ENCODE data around the gene LTB4R.
A peak's percentile ranks its signal among the peaks of the same experiment; 100 is the strongest.

Gene LTB4R

DNA sequence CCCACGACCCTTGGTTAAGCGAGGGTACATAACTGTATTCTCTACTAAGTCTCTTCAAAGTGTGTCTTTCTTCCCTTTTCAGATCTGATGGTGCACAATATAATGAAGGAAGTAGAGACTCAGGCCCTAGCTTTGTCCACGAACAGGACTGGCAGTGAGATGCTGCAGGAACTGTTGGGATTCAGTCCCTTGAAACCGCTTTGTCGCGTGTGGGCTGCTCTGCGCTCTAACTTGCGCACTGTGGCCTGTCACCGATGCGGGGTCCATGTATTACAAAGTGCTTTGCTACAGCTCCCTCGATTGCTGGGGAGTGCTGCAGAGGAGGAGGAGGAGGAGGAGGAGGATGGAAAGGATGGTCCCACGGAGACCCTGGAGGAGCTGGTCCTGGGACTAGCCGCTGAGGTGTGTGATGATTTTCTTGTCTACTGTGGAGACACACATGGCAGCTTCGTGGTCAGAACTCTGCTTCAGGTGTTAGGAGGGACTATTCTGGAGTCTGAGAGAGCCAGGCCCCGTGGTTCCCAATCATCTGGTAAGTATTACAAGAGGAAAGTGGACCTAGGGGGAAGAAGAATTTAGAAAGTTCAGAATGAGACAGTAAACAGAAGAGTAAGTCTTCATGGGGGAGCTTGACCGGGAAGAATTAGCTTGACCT is 10.8 kb upstream of the LTB4R start:
- no peak for DNase-seq (ENCODE audit: low read depth)

DNA sequence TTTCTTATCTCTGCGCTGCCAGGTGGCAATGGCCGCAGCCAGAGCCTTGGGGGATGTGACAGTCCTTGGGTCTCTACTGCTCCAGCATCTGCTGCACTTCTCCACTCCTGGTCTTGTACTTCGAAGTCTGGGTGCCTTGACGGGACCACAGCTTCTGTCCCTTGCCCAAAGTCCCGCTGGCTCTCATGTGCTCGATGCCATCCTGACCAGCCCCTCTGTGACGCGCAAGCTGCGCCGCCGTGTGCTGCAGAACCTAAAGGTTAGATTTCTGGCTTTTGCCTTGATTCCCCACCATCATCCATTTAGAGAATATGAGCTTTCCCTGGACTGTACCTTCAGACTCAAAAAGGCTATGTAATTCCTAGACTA is 7.3 kb upstream of the LTB4R start:
- no peak for DNase-seq (ENCODE audit: low read depth)

DNA sequence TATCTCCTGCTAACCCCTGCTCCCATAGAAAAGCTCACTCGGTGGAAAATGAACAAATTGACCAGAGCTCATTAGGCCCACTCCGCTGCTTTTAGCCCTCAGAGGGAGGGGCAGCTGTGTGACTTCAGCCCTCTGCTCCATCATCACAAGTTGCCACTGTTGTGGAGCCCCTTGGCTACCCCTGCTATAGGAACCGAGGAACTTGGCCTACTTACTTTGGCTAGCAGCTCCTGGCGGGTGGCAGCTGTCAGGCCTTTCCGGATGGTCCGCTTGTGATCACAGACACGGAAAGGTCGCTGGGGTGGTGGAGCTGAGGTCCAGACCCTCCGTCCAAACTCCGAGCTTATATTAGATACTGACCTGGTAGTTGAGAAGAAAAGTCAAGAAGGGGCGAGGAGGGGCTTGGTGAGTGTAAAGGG is 4.1 kb upstream of the LTB4R start:
- no peak for DNase-seq (ENCODE audit: low read depth)

DNA sequence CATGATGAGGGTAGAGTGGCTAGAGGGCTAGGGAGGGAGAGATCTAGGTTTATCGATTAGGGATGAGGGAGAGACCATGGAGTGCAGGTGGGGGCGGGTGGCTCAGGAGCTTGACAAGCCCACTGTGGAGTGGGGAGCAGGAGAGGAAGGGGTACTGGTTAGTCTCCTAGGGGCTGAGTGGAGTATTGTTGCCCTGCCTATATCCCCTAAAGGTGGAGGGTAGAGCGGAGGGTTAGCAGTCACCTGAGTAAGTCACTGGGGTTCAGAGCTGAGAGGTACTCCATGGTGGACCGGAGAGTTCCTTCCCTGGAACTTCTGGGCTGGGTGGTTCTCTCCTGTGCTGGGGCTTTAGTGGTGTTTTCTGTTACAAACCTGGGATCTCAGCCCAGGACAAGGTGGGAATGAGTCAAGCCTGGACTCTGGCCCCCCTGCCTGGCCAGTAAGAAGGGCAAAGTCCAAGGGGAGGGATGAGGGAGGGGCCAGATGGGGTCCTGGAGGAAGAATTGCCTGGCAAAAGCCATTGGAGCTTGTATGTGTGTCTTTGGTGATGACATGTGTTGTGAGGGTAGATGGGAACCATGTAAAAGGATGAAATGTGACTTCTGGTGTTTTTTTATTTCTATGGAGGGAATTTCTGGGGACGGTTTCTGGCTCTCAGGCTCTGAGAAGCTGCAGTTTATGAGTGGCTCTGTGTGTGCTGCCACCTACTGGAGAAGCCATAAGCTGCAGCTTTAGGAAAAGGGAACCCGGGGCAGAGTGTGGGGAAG is 3.5 kb upstream of the LTB4R start, which contains the start of gene CIDEB:
CIDEB (minus strand) TSS at position 403 of the 767 bp plus-strand sequence; CDS start at position 284, 119 bp downstream.
- peak; percentile 37 for DNase-seq (ENCODE audit: low read depth)

DNA sequence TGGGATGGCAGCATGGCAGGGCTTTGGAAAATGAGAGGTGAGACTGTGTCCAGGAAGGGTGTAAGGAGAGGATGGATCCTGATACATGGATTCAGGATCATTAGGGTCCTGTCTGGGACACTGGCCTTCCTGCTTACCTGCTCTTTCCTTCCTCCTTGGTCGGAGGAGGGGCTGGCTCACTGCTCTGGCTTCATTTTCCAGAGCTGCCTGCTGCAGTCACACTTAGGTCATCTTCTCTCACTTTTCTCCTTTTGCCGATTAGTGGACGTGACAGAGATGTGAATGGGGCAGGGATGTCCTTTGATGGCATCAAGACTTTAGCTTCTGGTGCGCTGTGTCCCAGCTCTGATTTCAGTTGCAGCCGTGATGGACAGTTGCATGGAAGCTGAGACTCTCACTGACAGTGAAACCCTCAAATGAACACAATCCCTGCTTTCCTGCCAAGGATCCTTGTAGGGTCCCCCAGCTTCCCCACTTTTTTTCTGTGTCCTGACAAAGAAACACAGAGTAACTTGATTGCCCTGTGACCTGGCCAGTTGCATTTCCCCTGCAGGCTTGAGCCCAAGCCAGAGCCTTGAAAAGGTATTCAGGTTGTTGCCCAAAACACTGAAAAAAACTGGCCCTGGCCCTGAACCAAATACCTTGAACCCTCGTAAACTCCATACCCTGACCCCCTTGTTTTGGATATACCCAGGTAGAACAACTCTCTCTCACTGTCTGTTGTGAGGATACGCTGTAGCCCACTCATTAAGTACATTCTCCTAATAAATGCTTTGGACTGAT is 2.8 kb upstream of the LTB4R start:
- no peak for DNase-seq (ENCODE audit: low read depth)

DNA sequence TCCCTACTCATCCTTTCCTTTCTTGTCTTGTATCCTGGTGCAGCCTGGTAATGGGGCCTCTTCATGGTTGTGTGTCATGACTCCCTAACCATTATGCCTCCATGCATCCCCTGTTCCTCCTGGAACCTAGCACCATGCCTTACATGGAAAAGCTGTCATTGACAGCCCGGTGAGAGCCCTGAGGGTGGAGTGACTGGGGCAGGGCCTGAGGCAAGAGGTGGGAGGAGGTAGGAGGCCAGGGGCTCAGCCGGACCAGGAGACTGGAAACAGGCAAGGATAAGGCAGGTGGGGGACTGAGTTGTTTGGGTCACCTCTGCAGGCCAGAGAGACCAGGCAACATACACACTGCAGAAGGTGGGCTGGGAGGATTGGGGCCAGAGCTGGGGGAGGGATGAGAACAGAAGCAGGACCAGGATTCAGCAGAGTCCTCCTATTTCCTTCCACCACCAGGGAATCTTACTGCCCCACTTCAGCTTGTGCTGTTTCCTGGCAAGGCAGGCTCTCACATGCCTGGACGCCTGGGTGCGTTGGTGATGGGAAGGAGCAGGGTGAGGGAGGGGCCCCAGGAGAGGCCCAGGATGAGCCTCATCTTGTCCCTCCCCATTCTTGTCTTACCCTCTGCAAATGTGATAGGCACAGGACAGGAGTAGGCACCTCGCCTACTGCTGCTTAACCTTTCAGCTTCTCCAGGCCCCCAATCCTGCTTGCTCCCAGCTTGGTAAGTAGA is 1.6 kb upstream of the LTB4R start, which contains the start of gene LTB4R2:
LTB4R2 (plus strand) TSS at position 603 of the 727 bp plus-strand sequence. CDS start 525 bp downstream, outside the sequence.
- no peak for DNase-seq (ENCODE audit: low read depth)

DNA sequence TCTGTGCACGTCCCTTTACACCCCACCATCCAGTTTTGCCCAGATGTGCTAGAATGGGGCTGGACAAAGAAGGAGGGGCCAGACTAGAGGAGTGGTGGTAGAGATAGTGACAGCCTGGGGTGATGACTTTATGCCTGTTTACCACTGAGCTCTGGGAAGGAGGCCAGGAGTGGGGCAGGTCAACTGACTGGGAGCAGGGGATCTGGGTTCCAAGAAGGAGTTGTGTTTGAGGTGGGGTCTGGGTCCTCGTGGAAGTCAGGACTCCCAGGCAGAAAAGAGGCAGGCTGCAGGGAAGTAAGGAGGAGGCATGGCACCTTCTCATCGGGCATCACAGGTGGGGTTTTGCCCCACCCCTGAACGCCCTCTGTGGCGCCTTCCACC is 1.0 kb upstream of the LTB4R start:
- DNase-seq (ENCODE audit: low read depth), result no peak

DNA sequence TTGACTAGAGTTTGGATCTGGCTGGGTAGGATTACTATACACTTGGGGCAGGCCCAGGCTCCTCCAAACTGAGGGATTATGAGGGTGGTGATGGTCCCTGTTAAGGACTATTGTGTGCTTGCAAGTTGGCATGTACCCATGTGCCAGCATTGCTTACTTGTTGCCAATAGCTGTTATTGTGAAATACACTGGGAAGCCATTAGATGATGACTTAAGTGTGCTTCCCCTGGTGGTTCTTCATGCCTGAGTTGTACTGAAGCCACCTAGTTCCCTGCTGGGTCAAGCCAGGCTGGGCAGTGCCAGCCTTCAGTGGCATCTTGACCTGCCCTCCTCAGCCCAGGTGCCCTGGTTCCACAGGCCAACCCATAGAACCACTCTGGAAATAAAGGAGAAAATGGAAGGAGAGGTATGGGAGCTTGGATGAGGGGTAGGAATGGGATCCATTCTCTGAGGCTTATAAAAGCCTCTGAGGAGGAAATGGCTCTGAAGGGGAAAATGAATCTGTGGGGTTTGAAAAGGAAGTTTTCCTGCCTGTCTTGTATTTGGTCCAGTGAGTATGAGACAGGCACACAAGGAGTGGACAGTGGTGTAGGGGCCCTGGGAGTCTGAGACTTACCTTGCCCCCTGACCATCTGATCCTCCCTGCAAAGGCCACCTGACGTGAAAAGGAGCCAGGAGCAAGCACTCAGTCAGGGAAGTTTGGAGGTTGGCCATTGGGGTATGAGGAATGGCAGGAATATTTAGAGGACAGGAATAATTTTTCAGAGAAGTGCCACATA is 724 bp downstream of the LTB4R start:
- DNase-seq (ENCODE audit: low read depth), result no peak

DNA sequence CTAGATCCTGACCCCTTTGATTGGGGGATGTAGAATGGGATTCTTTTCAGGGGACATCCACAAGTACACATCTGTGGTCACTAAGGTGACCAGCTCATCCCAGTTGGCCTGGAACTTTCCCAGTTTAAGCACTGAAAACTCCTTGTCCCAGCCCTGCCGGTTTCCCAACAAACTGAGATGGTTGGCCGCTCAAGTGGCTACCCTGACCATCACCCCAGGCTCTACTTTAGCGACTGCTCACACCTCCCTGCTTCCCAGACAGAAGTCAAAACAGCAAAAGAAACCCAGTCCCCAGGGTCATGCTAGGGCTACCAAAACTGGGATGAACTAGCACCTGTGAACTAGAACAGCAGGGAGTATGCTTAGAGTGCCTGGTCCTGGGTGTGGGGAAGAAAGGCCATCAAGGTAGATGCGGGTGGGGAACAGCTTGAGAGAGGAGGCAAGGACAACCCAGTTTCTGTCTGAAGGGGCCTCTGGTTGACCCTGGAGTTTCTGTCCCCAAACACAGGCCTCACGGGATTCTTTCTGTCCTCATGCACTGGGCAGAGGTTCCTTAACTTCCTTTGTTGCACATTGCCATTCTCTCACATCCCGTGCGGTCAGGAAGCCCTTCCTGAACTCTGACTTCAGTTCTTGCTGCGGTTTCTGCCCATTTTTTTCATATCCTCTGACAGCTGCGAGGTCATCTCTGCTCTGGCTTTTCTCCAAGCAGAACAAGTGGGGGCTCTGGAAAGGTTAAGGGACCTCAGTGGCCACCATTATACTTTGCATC is 1.6 kb downstream of the LTB4R start:
- DNase-seq (ENCODE audit: low read depth), result no peak

DNA sequence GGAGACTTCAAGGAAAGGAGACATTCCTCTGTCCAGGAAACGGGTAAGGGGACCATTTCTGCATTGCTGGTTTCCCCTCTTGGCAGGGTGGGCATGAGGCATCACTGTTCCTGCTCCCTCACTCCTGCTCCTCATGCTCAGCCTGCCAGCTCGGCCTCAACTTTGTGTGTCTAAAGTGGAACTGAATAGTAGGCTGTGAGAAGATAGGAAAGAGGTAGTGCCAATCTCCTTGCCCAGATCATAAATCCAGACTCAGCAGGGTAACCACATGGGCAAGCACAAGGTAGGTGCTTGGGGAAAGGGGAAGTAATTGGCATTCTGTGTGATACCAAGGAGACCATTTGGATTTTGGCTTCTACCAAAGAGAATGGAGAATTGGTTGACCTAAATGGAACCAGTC is 2.6 kb downstream of the LTB4R start:
- DNase-seq (ENCODE audit: low read depth), result no peak

DNA sequence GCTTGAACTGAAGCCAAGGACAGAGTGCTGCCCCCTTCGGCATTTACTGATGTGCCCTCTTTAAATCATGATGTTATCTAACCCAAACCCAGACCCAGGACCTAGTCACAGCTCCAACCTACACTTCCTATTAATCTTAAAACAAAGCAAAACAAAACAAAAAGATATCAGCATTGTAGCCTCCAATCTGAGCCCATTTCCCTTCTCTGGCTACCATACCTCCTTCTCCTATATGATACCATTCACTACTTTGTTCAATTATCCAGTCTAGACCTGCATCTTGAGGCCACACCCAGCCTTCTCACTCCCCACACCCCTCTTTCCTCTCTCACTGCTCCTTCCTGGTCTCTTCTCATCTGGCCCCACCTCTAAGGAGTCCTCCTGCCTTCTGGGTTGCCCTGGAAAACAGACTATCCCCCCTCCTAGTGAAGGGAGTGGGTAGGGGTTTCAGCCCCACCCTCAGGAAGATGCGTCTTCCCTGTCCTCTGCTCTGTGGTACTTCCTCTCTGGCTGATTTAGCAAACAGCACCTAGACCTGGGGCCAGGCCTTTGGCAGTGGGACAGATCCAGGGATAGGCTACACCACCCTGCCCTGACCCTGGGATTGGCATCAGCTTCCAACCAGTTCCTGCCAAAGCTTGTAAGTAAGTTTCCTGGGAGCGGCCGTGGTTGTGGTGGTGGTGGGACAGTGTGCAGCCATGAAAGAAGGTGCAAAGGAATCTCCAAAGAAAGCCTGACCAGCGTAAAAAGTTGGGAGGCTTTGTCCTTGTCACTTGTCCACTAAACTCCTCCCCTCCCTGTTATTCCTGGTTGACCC is 3.3 kb downstream of the LTB4R start:
- DNase-seq (ENCODE audit: low read depth), result no peak

DNA sequence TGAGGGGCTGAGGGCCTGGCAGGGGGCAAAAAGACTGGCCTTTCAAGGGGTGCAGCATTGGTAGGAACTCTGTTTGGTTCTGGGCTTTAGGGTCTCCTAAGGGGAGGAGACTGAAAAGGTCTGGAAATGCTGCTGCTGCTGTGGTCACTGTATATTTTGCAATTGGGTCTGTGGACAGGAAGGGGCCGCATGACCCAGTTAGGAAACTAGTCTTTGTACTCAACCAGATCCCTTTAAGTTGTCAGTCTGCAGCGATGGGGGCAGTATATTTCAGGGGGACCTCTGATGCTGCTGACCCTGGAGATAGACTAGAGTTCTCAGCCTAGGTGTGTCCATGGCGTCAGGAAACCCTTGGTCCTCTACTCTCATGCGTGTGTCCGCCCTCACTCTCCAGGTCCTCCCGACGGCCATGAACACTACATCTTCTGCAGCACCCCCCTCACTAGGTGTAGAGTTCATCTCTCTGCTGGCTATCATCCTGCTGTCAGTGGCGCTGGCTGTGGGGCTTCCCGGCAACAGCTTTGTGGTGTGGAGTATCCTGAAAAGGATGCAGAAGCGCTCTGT is 4.0 kb downstream of the LTB4R start:
- DNase-seq (ENCODE audit: low read depth), result no peak

DNA sequence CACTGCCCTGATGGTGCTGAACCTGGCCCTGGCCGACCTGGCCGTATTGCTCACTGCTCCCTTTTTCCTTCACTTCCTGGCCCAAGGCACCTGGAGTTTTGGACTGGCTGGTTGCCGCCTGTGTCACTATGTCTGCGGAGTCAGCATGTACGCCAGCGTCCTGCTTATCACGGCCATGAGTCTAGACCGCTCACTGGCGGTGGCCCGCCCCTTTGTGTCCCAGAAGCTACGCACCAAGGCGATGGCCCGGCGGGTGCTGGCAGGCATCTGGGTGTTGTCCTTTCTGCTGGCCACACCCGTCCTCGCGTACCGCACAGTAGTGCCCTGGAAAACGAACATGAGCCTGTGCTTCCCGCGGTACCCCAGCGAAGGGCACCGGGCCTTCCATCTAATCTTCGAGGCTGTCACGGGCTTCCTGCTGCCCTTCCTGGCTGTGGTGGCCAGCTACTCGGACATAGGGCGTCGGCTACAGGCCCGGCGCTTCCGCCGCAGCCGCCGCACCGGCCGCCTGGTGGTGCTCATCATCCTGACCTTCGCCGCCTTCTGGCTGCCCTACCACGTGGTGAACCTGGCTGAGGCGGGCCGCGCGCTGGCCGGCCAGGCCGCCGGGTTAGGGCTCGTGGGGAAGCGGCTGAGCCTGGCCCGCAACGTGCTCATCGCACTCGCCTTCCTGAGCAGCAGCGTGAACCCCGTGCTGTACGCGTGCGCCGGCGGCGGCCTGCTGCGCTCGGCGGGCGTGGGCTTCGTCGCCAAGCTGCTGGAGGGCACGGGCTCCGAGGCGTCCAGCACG is 4.7 kb downstream of the LTB4R start:
- no peak for DNase-seq (ENCODE audit: low read depth)

DNA sequence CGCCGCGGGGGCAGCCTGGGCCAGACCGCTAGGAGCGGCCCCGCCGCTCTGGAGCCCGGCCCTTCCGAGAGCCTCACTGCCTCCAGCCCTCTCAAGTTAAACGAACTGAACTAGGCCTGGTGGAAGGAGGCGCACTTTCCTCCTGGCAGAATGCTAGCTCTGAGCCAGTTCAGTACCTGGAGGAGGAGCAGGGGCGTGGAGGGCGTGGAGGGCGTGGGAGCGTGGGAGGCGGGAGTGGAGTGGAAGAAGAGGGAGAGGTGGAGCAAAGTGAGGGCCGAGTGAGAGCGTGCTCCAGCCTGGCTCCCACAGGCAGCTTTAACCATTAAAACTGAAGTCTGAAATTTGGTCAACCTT is 5.3 kb downstream of the LTB4R start:
- no peak for DNase-seq (ENCODE audit: low read depth)

DNA sequence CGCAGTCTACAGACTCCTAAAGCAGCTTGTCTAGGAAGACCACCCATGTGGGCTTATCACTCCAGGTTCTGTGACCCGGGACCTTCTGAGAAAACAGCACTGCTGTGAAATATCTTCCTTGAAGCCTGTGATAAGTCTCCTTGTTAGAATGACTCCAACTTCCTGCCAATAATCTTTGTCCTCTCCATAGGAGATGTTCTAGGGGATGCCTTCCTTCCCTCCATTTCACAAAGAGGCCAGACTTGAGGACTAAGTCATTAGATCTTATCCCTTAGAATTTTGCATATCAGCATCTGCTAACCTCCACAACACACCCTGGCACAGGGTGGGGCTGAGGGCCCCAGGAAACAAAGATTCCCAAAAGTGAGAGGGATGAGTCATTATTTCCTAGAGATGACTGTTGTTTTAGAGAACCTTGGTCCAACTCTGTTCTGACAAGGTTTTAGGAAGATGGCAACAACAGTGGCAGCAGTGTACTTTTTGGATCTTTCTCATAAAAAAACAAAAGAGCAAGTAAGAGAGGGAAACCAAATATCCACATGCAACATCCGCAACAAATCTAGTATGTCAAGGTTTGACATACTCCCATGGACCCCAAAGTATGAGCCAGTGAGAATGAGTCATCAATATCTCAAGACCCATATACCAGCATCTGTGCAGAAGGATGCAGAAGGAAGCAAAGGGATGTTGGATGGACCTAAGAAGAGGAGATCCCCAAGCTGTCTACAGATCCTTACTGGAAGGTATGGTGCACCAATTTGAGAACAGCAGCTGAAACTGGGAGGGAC is 6.0 kb downstream of the LTB4R start:
- no peak for DNase-seq (ENCODE audit: low read depth)

DNA sequence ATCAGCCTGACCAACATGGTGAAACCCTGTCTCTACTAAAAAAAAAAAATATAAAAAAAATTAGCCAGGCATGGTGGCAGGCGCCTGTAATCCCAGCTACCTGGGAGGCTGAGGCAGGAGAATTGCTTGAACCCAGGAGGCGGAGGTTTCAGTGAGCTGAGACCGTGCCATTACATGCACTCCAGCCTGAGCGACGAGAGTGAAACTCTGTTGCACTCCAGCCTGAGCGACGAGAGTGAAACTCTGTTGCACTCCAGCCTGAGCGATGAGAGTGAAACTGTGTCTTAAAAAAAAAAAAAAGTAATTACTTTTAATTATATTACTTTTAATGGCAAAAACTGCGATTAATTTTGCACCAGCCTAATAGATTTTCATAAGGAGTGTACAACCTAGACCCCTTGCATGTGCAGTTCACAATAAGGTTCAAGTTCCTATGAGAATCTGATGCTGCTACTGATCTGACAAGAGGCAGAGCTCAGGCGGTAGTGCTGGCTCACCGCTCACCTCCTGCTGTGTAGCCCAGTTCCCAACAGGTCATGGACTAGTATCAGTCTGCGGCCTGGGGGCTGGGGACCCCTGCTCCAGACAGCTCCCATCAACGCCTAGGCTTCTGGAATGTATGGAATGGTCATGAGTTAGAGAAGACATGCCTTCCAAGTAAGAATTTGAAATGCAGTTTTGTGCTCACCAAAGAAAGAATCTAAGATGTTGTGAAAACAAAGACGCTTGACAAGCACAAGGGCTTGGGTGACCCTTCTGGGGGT is 10.1 kb downstream of the LTB4R start:
- no peak for DNase-seq (ENCODE audit: low read depth)

DNA sequence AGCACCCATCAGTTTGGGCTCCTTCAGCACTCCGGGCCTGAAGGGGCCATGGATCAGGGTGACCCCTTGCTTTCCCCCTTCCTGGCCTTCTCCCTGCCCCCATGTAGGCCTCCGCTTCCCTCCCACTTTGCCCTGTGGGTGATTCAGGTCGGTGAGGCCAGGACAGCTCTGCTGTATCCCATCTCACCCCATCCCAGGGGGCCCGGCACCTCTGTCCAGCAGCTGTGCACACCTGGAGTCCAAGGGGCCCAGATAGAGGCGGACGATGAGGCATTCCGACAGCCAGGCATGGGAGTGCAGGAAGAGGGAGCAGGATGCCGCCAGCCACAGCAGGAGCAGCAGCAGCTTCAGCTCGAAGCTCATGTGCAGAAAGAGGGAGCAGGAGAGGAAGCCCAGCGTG is 11.4 kb downstream of the LTB4R start:
- no peak for DNase-seq (ENCODE audit: low read depth)

All from activated T-helper 9 cell treated with anti-CD3 and anti-CD28 coated beads, Interleukin-2, amount 50 U/mL, for 16 hours (primary cell).